GM12865 (cell line): ENCODE measurements around the gene SUGT1.
"Not testable (repeated sequence)": the region's sequence is repeated elsewhere in the genome, so short reads cannot be mapped to it uniquely, and the experiment has no call there.

Source experiments
- DNase-seq: peaks from one replicate; pipeline ENCODE4 v3.0.0; 2010; ENCODE audit warnings: low read depth
- H3K4me3 ChIP-seq: 2 replicates; pipeline ENCODE4 v1.5.1; 2011; ENCODE audit warnings: mild to moderate bottlenecking, low read depth, low read length, control low read depth
- CTCF ChIP-seq: IDR thresholded peaks from 2 replicates; pipeline ENCODE4 v1.5.1; 2011; ENCODE audit warnings: low read length, control low read depth, low read depth, inconsistent platforms; ENCODE audit not compliant: insufficient read depth; ENCODE audit errors: missing control alignments

Gene SUGT1

GRCh38 chr13:52652196-52652979 is at the start of gene SUGT1:
Gene SUGT1 (plus strand): TSS chr13:52652836. CDS start chr13:52652921, 85 bp downstream.
- DNase-seq: peak; percentile 99
- H3K4me3 ChIP-seq: peak within 1 kb of the TSS; percentile 91
- peak; percentile 77 for TF ChIP-seq CTCF

GRCh38 chr13:52603316-52603715 is 49.3 kb upstream of the SUGT1 start:
- not testable (repeated sequence) for H3K4me3 ChIP-seq, DNase-seq

- not testable (repeated sequence) for DNase-seq
These were observed 46.5 kb upstream of the SUGT1 start for GRCh38 chr13:52606126-52606525.

GRCh38 chr13:52606795-52607194 is 45.8 kb upstream of the SUGT1 start:
- not testable (repeated sequence) for DNase-seq

More at GRCh38 chr13:52606126-52606525, 46.5 kb upstream of the SUGT1 start:
- H3K4me3 ChIP-seq: not testable (repeated sequence)

GRCh38 chr13:52608184-52608583 is 44.5 kb upstream of the SUGT1 start:
- not testable (repeated sequence) for DNase-seq, H3K4me3 ChIP-seq

More at GRCh38 chr13:52606795-52607194, 45.8 kb upstream of the SUGT1 start:
- H3K4me3 ChIP-seq: not testable (repeated sequence)

GRCh38 chr13:52609013-52609606 is 43.5 kb upstream of the SUGT1 start:
- DNase-seq: peak; percentile 54
- peak; percentile 28 for TF ChIP-seq CTCF
- not testable (repeated sequence) for H3K4me3 ChIP-seq

- DNase-seq, H3K4me3 ChIP-seq: not testable (repeated sequence)
These were observed 42.5 kb upstream of the SUGT1 start for GRCh38 chr13:52610158-52610557.

GRCh38 chr13:52615134-52615801 is 37.4 kb upstream of the SUGT1 start:
- no peak for DNase-seq
- H3K4me3 ChIP-seq: no peak overlapping the region
- TF ChIP-seq CTCF: no peak

GRCh38 chr13:52615812-52616211 is 36.8 kb upstream of the SUGT1 start:
- no peak overlapping the region for H3K4me3 ChIP-seq
- TF ChIP-seq CTCF: no peak
- peak; percentile 31 for DNase-seq
